ENCODE data around the gene L1TD1. TPM values are rescaled to one million over a fixed set of nuclear protein-coding genes. Genes with fewer than 3 reads are reported as not detected.

Gene L1TD1
- total and polyA plus RNA-seq, 4 experiments from 2014 or later: not detected

DNA sequence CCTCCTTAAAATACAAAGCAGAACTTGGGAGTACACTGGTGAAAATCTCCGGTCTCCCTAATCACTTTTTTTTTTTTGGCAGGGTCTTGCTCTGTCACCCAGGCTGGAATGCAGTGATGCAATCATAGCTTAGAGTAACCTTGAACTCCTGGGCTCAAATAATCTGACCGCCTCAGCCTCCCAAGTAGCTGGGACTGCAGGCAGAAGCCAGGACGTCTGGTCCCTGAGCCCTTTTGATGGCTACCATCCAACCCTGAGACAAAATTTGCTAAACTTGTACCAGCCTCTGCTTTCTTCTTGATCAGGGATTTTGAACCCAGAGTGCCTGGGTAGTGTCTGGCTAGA lies 4.1 kb downstream of the L1TD1 start:
- Histone ChIP-seq H3K9me3 (ENCODE audit: control insufficient read depth in 1 of 2, low read length in 2 of 2) (no peaks in the 10 kb centered on the region), H3K4me3 (ENCODE audit: low read length in 2 of 2) (no peak overlapping the region), H3K36me3 (ENCODE audit: insufficient read depth, low read length) (no peaks in the 10 kb centered on the region), H3K27me3 (ENCODE audit: insufficient read depth, low read length) (no peaks in the 10 kb centered on the region), H3K4me1 (ENCODE audit: insufficient read depth, low read length) (no peaks in the 10 kb centered on the region), H3K27ac (ENCODE audit: low read depth, low read length) (no peak overlapping the region)
- ChIA-PET CTCF (ENCODE audit: partially characterized antibody) (no interaction called here), POLR2A (ENCODE audit: partially characterized antibody) (no interaction called here)
- H3K4me3 Mint-ChIP-seq: no peak overlapping the region
- intact Hi-C loops (cut with micrococcal nuclease): no loop called here
- peaks cover 0 to 17% (median 4%) of the 10 kb centered on the region in 4 donors for H3K4me1 Mint-ChIP-seq
- peaks cover 11 to 19% of the 10 kb centered on the region in 2 donors for H3K27me3 Mint-ChIP-seq
- DNase-seq: no peak
- no peak overlapping the region for H3K27ac Mint-ChIP-seq
- H3K9me3 Mint-ChIP-seq: peaks cover 0 to 4% (median 0%) of the 10 kb centered on the region in 8 donors
- H3K36me3 Mint-ChIP-seq: no peaks in the 10 kb centered on the region

DNA sequence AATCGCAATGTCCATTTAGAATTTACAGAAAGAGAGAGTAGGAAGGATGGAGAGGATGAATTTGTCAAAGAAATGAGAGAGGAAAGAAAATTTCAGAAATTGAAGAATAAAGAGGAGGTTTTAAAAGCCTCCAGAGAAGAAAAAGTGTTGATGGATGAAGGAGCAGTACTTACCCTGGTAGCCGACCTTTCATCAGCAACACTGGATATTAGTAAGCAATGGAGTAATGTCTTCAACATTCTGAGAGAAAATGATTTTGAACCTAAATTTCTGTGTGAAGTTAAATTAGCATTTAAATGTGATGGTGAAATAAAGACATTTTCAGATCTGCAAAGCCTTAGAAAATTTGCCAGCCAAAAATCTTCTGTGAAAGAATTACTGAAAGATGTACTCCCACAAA lies 12.5 kb downstream of the L1TD1 start:
- intact Hi-C loops (cut with micrococcal nuclease): no loop called here
- Mint-ChIP-seq H3K27ac (no peak overlapping the region), H3K27me3 (peaks cover 1 to 10% of the 10 kb centered on the region in 2 donors), H3K4me3 (no peak overlapping the region), H3K36me3 (peaks cover 2 to 3% of the 10 kb centered on the region in 2 donors), H3K4me1 (peaks cover 0 to 3% (median 0%) of the 10 kb centered on the region in 4 donors), H3K9me3 (peaks cover 3 to 29% (median 18%) of the 10 kb centered on the region in 8 donors)
- ChIA-PET CTCF (ENCODE audit: partially characterized antibody) (no interaction called here), POLR2A (ENCODE audit: partially characterized antibody) (no interaction called here)
- no peaks in the 10 kb centered on the region for H3K4me1 ChIP-seq (ENCODE audit: insufficient read depth, low read length)
- DNase-seq: no peak
- H3K9me3 ChIP-seq (ENCODE audit: control insufficient read depth in 1 of 2, low read length in 2 of 2): no peaks in the 10 kb centered on the region
- H3K4me3 ChIP-seq (ENCODE audit: low read length in 2 of 2): no peak overlapping the region
- no peaks in the 10 kb centered on the region for H3K27me3 ChIP-seq (ENCODE audit: insufficient read depth, low read length)
- no peaks in the 10 kb centered on the region for H3K36me3 ChIP-seq (ENCODE audit: insufficient read depth, low read length)
- H3K27ac ChIP-seq (ENCODE audit: low read depth, low read length): no peak overlapping the region

DNA sequence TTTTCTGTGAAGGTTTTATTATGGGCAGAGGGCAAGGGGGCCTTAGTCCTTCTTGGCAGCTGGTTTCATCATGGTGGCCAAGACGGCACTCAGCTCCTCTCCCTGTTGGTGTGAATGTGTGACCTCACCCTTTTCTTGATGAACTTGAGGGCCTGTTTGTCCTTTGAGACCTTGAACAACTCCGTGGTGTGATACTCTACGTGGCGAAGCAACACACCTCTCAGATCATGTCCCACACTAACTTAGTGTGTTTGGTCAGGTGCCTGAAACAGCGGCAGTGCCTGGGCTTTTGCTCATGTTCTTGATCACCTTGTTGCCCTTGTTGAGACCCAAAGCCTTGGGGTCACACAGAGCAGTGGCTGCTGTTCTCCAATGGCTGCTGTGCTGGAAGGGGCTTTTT lies 13.4 kb downstream of the L1TD1 start:
- DNase-seq: no peak
- Mint-ChIP-seq H3K27me3 (peaks cover 1 to 9% of the 10 kb centered on the region in 2 donors), H3K36me3 (peaks cover 2 to 3% of the 10 kb centered on the region in 2 donors), H3K27ac (no peak overlapping the region), H3K4me3 (no peak overlapping the region), H3K9me3 (peaks cover 3 to 29% (median 19%) of the 10 kb centered on the region in 8 donors), H3K4me1 (peaks cover 0 to 3% (median 0%) of the 10 kb centered on the region in 4 donors)
- ChIA-PET POLR2A (ENCODE audit: partially characterized antibody) (no interaction called here), CTCF (ENCODE audit: partially characterized antibody) (no interaction called here)
- intact Hi-C loops (cut with micrococcal nuclease): no loop called here
- Histone ChIP-seq H3K27me3 (ENCODE audit: insufficient read depth, low read length) (no peaks in the 10 kb centered on the region), H3K9me3 (ENCODE audit: control insufficient read depth in 1 of 2, low read length in 2 of 2) (no peaks in the 10 kb centered on the region), H3K4me1 (ENCODE audit: insufficient read depth, low read length) (no peaks in the 10 kb centered on the region), H3K4me3 (ENCODE audit: low read length in 2 of 2) (no peak overlapping the region), H3K36me3 (ENCODE audit: insufficient read depth, low read length) (no peaks in the 10 kb centered on the region), H3K27ac (ENCODE audit: low read depth, low read length) (no peak overlapping the region)

DNA sequence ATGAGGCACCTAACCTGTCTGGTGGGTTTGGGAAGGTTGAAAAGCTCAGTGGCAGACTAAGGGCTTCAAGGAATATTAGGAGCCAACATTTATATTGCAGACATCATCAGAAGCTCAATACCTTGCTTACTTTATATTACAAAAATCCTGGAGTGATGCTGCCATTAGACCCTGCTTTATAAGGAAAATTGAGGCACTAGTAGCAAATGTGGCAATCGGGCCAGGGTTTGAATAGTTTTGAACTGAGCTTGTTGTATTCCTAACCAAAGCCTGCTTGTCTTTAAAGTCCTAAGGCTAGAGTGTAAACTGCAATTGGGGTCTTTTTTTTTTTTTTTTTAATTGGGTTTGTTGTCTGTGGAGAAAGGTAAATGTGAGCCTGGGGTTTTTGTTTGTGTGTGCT lies 14.3 kb downstream of the L1TD1 start:
- no peak for DNase-seq
- Histone ChIP-seq H3K27ac (ENCODE audit: low read depth, low read length) (no peak overlapping the region), H3K36me3 (ENCODE audit: insufficient read depth, low read length) (no peaks in the 10 kb centered on the region), H3K9me3 (ENCODE audit: control insufficient read depth in 1 of 2, low read length in 2 of 2) (no peaks in the 10 kb centered on the region), H3K27me3 (ENCODE audit: insufficient read depth, low read length) (no peaks in the 10 kb centered on the region), H3K4me1 (ENCODE audit: insufficient read depth, low read length) (no peaks in the 10 kb centered on the region), H3K4me3 (ENCODE audit: low read length in 2 of 2) (no peak overlapping the region)
- H3K4me1 Mint-ChIP-seq: peaks cover 0 to 3% (median 0%) of the 10 kb centered on the region in 4 donors
- H3K4me3 Mint-ChIP-seq: no peak overlapping the region
- POLR2A ChIA-PET (ENCODE audit: partially characterized antibody): no interaction called here
- peaks cover under 1 to 8% of the 10 kb centered on the region in 2 donors for H3K27me3 Mint-ChIP-seq
- peaks cover 2 to 3% of the 10 kb centered on the region in 2 donors for H3K36me3 Mint-ChIP-seq
- intact Hi-C loops (cut with micrococcal nuclease): no loop called here
- CTCF ChIA-PET (ENCODE audit: partially characterized antibody): no interaction called here
- no peak overlapping the region for H3K27ac Mint-ChIP-seq
- H3K9me3 Mint-ChIP-seq: peaks cover 3 to 29% (median 19%) of the 10 kb centered on the region in 8 donors

DNA sequence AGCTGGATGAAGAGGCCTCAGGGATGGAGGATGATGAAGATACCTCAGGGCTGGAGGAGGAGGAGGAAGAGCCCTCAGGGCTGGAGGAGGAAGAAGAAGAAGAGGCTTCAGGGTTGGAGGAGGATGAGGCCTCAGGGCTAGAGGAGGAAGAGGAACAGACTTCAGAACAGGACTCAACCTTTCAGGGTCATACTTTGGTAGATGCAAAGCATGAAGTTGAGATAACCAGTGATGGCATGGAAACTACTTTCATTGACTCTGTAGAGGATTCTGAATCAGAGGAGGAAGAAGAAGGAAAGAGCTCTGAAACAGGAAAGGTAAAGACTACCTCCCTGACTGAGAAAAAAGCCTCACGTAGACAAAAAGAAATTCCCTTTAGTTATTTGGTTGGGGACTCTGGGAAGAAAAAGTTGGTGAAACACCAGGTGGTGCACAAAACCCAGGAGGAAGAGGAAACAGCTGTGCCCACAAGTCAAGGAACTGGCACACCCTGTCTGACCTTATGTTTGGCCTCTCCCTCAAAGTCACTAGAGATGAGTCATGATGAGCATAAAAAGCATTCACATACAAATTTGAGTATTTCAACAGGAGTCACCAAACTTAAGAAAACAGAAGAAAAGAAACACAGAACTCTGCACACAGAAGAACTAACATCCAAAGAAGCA lies 15.4 kb downstream of the L1TD1 start:
- peaks cover 3 to 29% (median 19%) of the 10 kb centered on the region in 8 donors for H3K9me3 Mint-ChIP-seq
- H3K36me3 Mint-ChIP-seq: peaks cover 2 to 3% of the 10 kb centered on the region in 2 donors
- H3K27me3 Mint-ChIP-seq: peaks cover 0 to 7% of the 10 kb centered on the region in 2 donors
- Histone ChIP-seq H3K4me1 (ENCODE audit: insufficient read depth, low read length) (no peaks in the 10 kb centered on the region), H3K9me3 (ENCODE audit: control insufficient read depth in 1 of 2, low read length in 2 of 2) (no peaks in the 10 kb centered on the region), H3K36me3 (ENCODE audit: insufficient read depth, low read length) (no peaks in the 10 kb centered on the region), H3K27ac (ENCODE audit: low read depth, low read length) (no peak overlapping the region), H3K4me3 (ENCODE audit: low read length in 2 of 2) (no peak overlapping the region), H3K27me3 (ENCODE audit: insufficient read depth, low read length) (no peaks in the 10 kb centered on the region)
- CTCF ChIA-PET (ENCODE audit: partially characterized antibody): no interaction called here
- POLR2A ChIA-PET (ENCODE audit: partially characterized antibody): no interaction called here
- intact Hi-C loops (cut with micrococcal nuclease): no loop called here
- H3K4me3 Mint-ChIP-seq: no peak overlapping the region
- no peak for DNase-seq
- H3K4me1 Mint-ChIP-seq: peaks cover 0 to 3% (median 0%) of the 10 kb centered on the region in 4 donors
- H3K27ac Mint-ChIP-seq: no peak overlapping the region

DNA sequence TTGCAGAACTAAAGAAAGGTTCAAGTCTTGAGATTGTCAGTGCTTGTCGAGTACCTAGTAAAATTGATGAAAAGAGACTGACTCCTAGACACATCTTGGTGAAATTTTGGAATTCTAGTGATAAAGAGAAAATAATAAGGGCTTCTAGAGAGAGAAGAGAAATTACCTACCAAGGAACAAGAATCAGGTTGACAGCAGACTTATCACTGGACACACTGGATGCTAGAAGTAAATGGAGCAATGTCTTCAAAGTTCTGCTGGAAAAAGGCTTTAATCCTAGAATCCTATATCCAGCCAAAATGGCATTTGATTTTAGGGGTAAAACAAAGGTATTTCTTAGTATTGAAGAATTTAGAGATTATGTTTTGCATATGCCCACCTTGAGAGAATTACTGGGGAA lies 16.3 kb downstream of the L1TD1 start:
- H3K36me3 Mint-ChIP-seq: peaks cover 2 to 3% of the 10 kb centered on the region in 2 donors
- H3K4me1 Mint-ChIP-seq: peaks cover 0 to 3% (median 0%) of the 10 kb centered on the region in 4 donors
- H3K27me3 Mint-ChIP-seq: peaks cover 0 to 7% of the 10 kb centered on the region in 2 donors
- peaks cover 3 to 29% (median 19%) of the 10 kb centered on the region in 8 donors for H3K9me3 Mint-ChIP-seq
- no peak overlapping the region for H3K27ac Mint-ChIP-seq
- H3K27me3 ChIP-seq (ENCODE audit: insufficient read depth, low read length): no peaks in the 10 kb centered on the region
- no peaks in the 10 kb centered on the region for H3K36me3 ChIP-seq (ENCODE audit: insufficient read depth, low read length)
- H3K4me3 Mint-ChIP-seq: no peak overlapping the region
- intact Hi-C loops (cut with micrococcal nuclease): no loop called here
- POLR2A ChIA-PET (ENCODE audit: partially characterized antibody): no interaction called here
- no peak for DNase-seq
- H3K27ac ChIP-seq (ENCODE audit: low read depth, low read length): no peak overlapping the region
- H3K9me3 ChIP-seq (ENCODE audit: control insufficient read depth in 1 of 2, low read length in 2 of 2): no peaks in the 10 kb centered on the region
- no peak overlapping the region for H3K4me3 ChIP-seq (ENCODE audit: low read length in 2 of 2)
- H3K4me1 ChIP-seq (ENCODE audit: insufficient read depth, low read length): no peaks in the 10 kb centered on the region
- CTCF ChIA-PET (ENCODE audit: partially characterized antibody): no interaction called here

DNA sequence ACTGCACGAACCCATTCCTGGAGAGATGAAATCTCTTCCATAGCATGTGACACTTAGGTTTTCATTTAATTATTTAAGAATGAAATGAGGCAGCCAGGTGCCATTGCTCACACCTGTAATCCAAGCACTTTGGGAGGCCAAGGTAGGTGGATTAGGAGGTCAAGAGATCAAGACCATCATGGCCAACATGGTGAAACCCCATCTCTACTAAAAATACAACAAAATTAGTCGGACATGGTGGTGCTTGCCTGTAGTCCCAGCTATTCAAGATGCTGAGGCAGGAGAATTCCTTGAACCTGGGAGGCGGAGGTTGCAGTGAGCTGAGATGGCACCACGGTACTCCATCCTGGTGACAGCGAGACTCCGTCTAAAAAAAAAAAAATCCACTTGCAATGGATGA lies 17.8 kb downstream of the L1TD1 start:
- Mint-ChIP-seq H3K27me3 (peaks cover 0 to 2% of the 10 kb centered on the region in 2 donors), H3K4me3 (no peak overlapping the region), H3K36me3 (peaks cover 2 to 3% of the 10 kb centered on the region in 2 donors), H3K27ac (no peak overlapping the region), H3K4me1 (peaks cover 0 to 1% (median 0%) of the 10 kb centered on the region in 4 donors), H3K9me3 (peaks cover 3 to 24% (median 19%) of the 10 kb centered on the region in 8 donors)
- Histone ChIP-seq H3K9me3 (ENCODE audit: control insufficient read depth in 1 of 2, low read length in 2 of 2) (no peaks in the 10 kb centered on the region), H3K36me3 (ENCODE audit: insufficient read depth, low read length) (no peaks in the 10 kb centered on the region), H3K4me3 (ENCODE audit: low read length in 2 of 2) (no peak overlapping the region), H3K27ac (ENCODE audit: low read depth, low read length) (no peak overlapping the region), H3K4me1 (ENCODE audit: insufficient read depth, low read length) (no peaks in the 10 kb centered on the region), H3K27me3 (ENCODE audit: insufficient read depth, low read length) (no peaks in the 10 kb centered on the region)
- intact Hi-C loops (cut with micrococcal nuclease): no loop called here
- no peak for DNase-seq
- ChIA-PET CTCF (ENCODE audit: partially characterized antibody) (no interaction called here), POLR2A (ENCODE audit: partially characterized antibody) (no interaction called here)

All from CD4-positive, alpha-beta memory T cell (primary cell).